K562 (cell line): ENCODE results near the gene ZCWPW1. TPM values are rescaled to one million over a fixed set of nuclear protein-coding genes. Genes with fewer than 3 reads are reported as not detected.

Source experiments
- DIDO1 ChIP-seq: fragments of 450-650 bp; IDR thresholded peaks from 2 replicates; pipeline ENCODE4 v1.6.1; 2016; ENCODE audit warnings: low read depth, missing biosample characterization, missing genetic modification characterization
- GATAD2B ChIP-seq: fragments of 450-650 bp; IDR thresholded peaks from 2 replicates; pipeline ENCODE4 v1.6.1; 2017; ENCODE audit warnings: mild to moderate bottlenecking, borderline replicate concordance
- MBD2 ChIP-seq: sonication (generic); IDR thresholded peaks from 2 replicates; pipeline ENCODE4 v1.6.1; 2016; ENCODE audit warnings: low read depth, borderline replicate concordance
- NR4A1 ChIP-seq, 2 experiments: fragments of 250-450 bp in 1 of 2; fragments of 450-650 bp in 1 of 2; sonication (Bioruptor Pico) in 1 of 2; IDR thresholded peaks; 2 replicates each; pipeline versions ENCODE4 v1.4.0 to v1.6.1; 2016 to 2020; ENCODE audit warnings: mild to moderate bottlenecking in 2 of 2, missing compliant biosample characterization in 1 of 2, missing genetic modification characterization in 1 of 2, moderate library complexity in 1 of 2
- RBM25 ChIP-seq: fragments of 200-400 bp; formaldehyde crosslinking; IDR thresholded peaks from 2 replicates; pipeline ENCODE4 v1.6.1; 2018; ENCODE audit warnings: low read length, low read depth, moderate library complexity; ENCODE audit not compliant: severe bottlenecking
- SMAD1 ChIP-seq: fragments of 150-350 bp; IDR thresholded peaks from 2 replicates; pipeline ENCODE4 v1.6.1; 2014; ENCODE audit warnings: low read length, low read depth; ENCODE audit not compliant: partially characterized antibody
- ZFX ChIP-seq: sonication (generic); formaldehyde crosslinking; IDR thresholded peaks from 2 replicates; pipeline ENCODE4 v1.8.0; 2022; ENCODE audit warnings: mild to moderate bottlenecking, missing genetic modification reagents, moderate library complexity
- ZNF24 ChIP-seq: fragments of 450-650 bp; IDR thresholded peaks from 2 replicates; pipeline ENCODE4 v1.6.1; 2016
- polyA plus RNA-seq, 8 experiments: library from polyadenylated mRNA; depleted of rRNA in 4 of 8; stranded (reverse) in 5 of 8; unstranded in 3 of 8; fragments of >200 nt; fragmentation: Nextera tagmentation in 2 of 8; fragmentation: Illumina TruSeq in 1 of 8; extraction: Ambion mirVana in 2 of 8; extraction: Trizol in 1 of 8; gene quantifications; 2 replicates each; pipeline versions ENCODE4 v1.2.1 to v1.2.3, GENCODE V29; 2011 to 2014; ENCODE audit warnings: inconsistent platforms in 1 of 8, missing spikeins in 1 of 8
- total RNA-seq, 7 experiments: library from RNA; depleted of rRNA in 6 of 7; stranded (reverse); fragments of >200 nt in 6 of 7; fragmentation: Illumina TruSeq in 2 of 7; extraction: Trizol in 2 of 7; gene quantifications; 2 replicates each; pipeline versions ENCODE4 v1.2.1 to v1.2.3, GENCODE V29; 2011 to 2021; ENCODE audit warnings: low replicate concordance in 1 of 7
- TF ChIP-seq, protein P1 (sequence below), 2 experiments: fragments of 450-650 bp; IDR thresholded peaks; 2 replicates each; pipeline ENCODE4 v1.6.1; 2018; ENCODE audit warnings: mild to moderate bottlenecking in 2 of 2, low read depth in 1 of 2; ENCODE audit not compliant: partially characterized antibody in 2 of 2
- TF ChIP-seq, protein P2 (sequence below): fragments of 450-650 bp; formaldehyde crosslinking; IDR thresholded peaks from 2 replicates; pipeline ENCODE4 v1.4.0; 2020; ENCODE audit warnings: mild to moderate bottlenecking, mixed read lengths
- TF ChIP-seq, protein P3 (sequence below): sonication (generic); formaldehyde crosslinking; IDR thresholded peaks from 2 replicates; pipeline ENCODE4 v1.8.1; 2023; ENCODE audit warnings: mild to moderate bottlenecking, missing genetic modification reagents
- TF ChIP-seq, protein P4 (sequence below): sonication (generic); formaldehyde crosslinking; IDR thresholded peaks from 2 replicates; pipeline ENCODE4 v1.8.0; 2022; ENCODE audit warnings: mild to moderate bottlenecking, missing genetic modification reagents

The ZCWPW1 gene
- total and polyA plus RNA-seq, 9 of the 15 experiments (the other 6 are each of a cell fraction or from before 2014, with no cell fraction given) = 0.18 to 1.7 (median 1.2) TPM

DNA sequence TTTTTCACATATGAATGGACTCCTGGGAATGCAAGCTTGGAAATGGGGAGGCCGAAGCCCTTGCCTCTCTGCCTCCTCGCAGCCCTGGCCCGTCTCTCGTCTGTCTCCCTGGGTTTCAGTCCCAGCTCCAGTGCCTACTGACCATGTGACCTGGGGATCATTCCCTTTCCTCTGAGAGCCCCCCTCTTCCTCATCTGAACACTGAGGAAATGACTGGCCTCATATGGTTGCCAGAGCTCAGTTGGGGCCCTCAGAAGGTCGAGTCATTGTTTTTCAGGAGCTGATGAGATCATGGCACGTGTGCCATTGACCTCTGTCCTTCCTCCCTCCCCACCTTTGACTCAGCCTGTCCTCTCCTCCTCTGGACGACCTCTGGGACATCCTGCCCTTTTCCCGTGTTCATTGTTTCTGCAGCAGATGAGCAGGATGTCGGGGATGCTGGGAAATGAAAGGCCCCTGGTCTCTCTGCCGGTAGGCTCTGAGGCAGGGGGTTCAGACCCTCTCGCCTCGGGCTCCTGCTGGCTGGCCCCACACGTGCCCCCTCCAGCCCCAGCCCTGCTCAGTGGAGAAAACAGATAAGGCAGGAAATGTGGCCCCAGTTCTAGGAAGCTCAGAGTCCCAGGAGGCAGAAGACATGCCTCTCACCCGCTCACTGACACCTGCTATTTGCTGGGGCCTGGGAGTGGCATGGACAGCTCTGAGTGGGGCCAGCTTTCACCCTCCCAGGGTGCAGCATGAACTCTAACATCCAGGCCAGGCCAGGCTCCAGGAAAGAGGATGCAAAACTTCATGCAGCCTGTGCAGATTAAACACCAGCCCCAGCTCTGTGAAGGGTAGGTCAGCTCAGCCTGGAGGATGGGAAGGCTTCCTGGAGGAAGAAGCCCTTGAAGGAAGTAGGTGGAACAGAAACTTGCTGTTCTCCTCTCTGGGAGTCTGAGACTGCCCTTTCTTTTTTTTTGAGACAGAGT lies 16.1 kb upstream of the ZCWPW1 start (continued):
- TF ChIP-seq, protein P1, sequence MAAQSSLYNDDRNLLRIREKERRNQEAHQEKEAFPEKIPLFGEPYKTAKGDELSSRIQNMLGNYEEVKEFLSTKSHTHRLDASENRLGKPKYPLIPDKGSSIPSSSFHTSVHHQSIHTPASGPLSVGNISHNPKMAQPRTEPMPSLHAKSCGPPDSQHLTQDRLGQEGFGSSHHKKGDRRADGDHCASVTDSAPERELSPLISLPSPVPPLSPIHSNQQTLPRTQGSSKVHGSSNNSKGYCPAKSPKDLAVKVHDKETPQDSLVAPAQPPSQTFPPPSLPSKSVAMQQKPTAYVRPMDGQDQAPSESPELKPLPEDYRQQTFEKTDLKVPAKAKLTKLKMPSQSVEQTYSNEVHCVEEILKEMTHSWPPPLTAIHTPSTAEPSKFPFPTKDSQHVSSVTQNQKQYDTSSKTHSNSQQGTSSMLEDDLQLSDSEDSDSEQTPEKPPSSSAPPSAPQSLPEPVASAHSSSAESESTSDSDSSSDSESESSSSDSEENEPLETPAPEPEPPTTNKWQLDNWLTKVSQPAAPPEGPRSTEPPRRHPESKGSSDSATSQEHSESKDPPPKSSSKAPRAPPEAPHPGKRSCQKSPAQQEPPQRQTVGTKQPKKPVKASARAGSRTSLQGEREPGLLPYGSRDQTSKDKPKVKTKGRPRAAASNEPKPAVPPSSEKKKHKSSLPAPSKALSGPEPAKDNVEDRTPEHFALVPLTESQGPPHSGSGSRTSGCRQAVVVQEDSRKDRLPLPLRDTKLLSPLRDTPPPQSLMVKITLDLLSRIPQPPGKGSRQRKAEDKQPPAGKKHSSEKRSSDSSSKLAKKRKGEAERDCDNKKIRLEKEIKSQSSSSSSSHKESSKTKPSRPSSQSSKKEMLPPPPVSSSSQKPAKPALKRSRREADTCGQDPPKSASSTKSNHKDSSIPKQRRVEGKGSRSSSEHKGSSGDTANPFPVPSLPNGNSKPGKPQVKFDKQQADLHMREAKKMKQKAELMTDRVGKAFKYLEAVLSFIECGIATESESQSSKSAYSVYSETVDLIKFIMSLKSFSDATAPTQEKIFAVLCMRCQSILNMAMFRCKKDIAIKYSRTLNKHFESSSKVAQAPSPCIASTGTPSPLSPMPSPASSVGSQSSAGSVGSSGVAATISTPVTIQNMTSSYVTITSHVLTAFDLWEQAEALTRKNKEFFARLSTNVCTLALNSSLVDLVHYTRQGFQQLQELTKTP (IDR thresholded peaks at IDR 0.05; ENCODE audit: low read depth in 1 of 2, partially characterized antibody in 2 of 2) = peak; percentile 54 to 84
- TF ChIP-seq, protein P2, sequence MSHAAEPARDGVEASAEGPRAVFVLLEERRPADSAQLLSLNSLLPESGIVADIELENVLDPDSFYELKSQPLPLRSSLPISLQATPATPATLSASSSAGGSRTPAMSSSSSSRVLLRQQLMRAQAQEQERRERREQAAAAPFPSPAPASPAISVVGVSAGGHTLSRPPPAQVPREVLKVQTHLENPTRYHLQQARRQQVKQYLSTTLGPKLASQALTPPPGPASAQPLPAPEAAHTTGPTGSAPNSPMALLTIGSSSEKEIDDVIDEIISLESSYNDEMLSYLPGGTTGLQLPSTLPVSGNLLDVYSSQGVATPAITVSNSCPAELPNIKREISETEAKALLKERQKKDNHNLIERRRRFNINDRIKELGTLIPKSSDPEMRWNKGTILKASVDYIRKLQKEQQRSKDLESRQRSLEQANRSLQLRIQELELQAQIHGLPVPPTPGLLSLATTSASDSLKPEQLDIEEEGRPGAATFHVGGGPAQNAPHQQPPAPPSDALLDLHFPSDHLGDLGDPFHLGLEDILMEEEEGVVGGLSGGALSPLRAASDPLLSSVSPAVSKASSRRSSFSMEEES = peak; percentile 66
- TF ChIP-seq NR4A1 (CRISPR knock-in tag; IDR thresholded peaks at IDR 0.05) (peak; percentile 17; the same call in 1 of the 2 replicates), NR4A1 (tag; IDR thresholded peaks at IDR 0.05) (peak; percentile 95), ZNF24 (peak; percentile 28; the same call in 1 of the 2 replicates), MBD2 (peak; percentile 60; the same call in 1 of the 2 replicates), RBM25 (peak; percentile 59), SMAD1 (no peak), ZFX (CRISPR knock-in tag) (peak; percentile 71), DIDO1 (peak; percentile 71; the same call in 1 of the 2 replicates), GATAD2B (no peak)
- TF ChIP-seq, protein P3, sequence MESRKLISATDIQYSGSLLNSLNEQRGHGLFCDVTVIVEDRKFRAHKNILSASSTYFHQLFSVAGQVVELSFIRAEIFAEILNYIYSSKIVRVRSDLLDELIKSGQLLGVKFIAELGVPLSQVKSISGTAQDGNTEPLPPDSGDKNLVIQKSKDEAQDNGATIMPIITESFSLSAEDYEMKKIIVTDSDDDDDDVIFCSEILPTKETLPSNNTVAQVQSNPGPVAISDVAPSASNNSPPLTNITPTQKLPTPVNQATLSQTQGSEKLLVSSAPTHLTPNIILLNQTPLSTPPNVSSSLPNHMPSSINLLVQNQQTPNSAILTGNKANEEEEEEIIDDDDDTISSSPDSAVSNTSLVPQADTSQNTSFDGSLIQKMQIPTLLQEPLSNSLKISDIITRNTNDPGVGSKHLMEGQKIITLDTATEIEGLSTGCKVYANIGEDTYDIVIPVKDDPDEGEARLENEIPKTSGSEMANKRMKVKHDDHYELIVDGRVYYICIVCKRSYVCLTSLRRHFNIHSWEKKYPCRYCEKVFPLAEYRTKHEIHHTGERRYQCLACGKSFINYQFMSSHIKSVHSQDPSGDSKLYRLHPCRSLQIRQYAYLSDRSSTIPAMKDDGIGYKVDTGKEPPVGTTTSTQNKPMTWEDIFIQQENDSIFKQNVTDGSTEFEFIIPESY (CRISPR knock-in tag) = peak; percentile 61; the same call in 1 of the 2 replicates
- TF ChIP-seq, protein P4, sequence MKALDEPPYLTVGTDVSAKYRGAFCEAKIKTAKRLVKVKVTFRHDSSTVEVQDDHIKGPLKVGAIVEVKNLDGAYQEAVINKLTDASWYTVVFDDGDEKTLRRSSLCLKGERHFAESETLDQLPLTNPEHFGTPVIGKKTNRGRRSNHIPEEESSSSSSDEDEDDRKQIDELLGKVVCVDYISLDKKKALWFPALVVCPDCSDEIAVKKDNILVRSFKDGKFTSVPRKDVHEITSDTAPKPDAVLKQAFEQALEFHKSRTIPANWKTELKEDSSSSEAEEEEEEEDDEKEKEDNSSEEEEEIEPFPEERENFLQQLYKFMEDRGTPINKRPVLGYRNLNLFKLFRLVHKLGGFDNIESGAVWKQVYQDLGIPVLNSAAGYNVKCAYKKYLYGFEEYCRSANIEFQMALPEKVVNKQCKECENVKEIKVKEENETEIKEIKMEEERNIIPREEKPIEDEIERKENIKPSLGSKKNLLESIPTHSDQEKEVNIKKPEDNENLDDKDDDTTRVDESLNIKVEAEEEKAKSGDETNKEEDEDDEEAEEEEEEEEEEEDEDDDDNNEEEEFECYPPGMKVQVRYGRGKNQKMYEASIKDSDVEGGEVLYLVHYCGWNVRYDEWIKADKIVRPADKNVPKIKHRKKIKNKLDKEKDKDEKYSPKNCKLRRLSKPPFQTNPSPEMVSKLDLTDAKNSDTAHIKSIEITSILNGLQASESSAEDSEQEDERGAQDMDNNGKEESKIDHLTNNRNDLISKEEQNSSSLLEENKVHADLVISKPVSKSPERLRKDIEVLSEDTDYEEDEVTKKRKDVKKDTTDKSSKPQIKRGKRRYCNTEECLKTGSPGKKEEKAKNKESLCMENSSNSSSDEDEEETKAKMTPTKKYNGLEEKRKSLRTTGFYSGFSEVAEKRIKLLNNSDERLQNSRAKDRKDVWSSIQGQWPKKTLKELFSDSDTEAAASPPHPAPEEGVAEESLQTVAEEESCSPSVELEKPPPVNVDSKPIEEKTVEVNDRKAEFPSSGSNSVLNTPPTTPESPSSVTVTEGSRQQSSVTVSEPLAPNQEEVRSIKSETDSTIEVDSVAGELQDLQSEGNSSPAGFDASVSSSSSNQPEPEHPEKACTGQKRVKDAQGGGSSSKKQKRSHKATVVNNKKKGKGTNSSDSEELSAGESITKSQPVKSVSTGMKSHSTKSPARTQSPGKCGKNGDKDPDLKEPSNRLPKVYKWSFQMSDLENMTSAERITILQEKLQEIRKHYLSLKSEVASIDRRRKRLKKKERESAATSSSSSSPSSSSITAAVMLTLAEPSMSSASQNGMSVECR (CRISPR knock-in tag) = no peak
